Aorta (tissue), 5 donors: Measurements from ENCODE around the gene TMEM95. TPM values are rescaled to one million over a fixed set of nuclear protein-coding genes. Genes with fewer than 3 reads are reported as not detected.

ENCODE experiments used
- ATAC-seq: fragments of 200-7000 bp; cut with Tn5 transposase; one replicate; pipeline ENCODE4 v1.9.1; 2022; ENCODE audit warnings: moderate library complexity; ENCODE audit not compliant: low FRiP score
- DNase-seq, 2 donors: peaks; one replicate each; pipeline ENCODE4 v3.0.0-alpha.2; 2020
- H3K27ac ChIP-seq, 2 donors: one replicate each; pipeline ENCODE4 v1.5.1; 2013; ENCODE audit warnings: low read length in 2 of 2, mild to moderate bottlenecking in 2 of 2, moderate library complexity in 2 of 2, control low read depth in 1 of 2, inconsistent platforms in 1 of 2, low read depth in 1 of 2
- H3K27me3 ChIP-seq, 2 donors: one replicate each; pipeline ENCODE4 v1.6.1; 2013; ENCODE audit warnings: control low read depth in 1 of 2, low read length in 1 of 2, mild to moderate bottlenecking in 1 of 2, moderate library complexity in 1 of 2; ENCODE audit not compliant: insufficient read depth in 2 of 2, control insufficient read depth in 1 of 2
- H3K36me3 ChIP-seq, 2 donors: one replicate each; pipeline ENCODE4 v1.6.1; 2013; ENCODE audit warnings: control low read depth in 1 of 2, low read length in 1 of 2, mild to moderate bottlenecking in 1 of 2; ENCODE audit not compliant: insufficient read depth in 2 of 2, control insufficient read depth in 1 of 2
- H3K4me1 ChIP-seq, 2 donors: one replicate each; pipeline ENCODE4 v1.6.1; 2013; ENCODE audit warnings: low read length in 2 of 2, control low read depth in 1 of 2, mild to moderate bottlenecking in 1 of 2, moderate library complexity in 1 of 2; ENCODE audit not compliant: insufficient read depth in 2 of 2, control insufficient read depth in 1 of 2
- H3K4me3 ChIP-seq, 2 donors: one replicate each; pipeline ENCODE4 v1.5.1; 2013; ENCODE audit warnings: low read length in 2 of 2, control low read depth in 1 of 2, mild to moderate bottlenecking in 1 of 2
- H3K9me3 ChIP-seq: one replicate; pipeline ENCODE4 v1.6.1; 2013; ENCODE audit warnings: mild to moderate bottlenecking, low read length; ENCODE audit not compliant: control insufficient read depth
- WGBS, 2 donors: extraction: QIAGEN DNeasy Blood & Tissue Kit; methylation state at CpG; one replicate each; pipeline ENCODE4 v1.1.7; 2013; 5-methylcytosine and 5-hydroxymethylcytosine counted together
- intact Hi-C, 2 donors: fragments of 100-400 bp; cut with DNase I; formaldehyde crosslinking; loops; one replicate each; pipeline versions ENCODE4 v1.14.2 to v1.15.0; 2022
- long read RNA-seq, 2 donors: library from polyadenylated mRNA; unstranded; transcript quantifications; one replicate each; pipeline ENCODE4 v2.0.0, GENCODE V29; 2020 to 2021
- polyA plus RNA-seq, 2 donors: library from polyadenylated mRNA; stranded (reverse); fragments of 200-250 nt; gene quantifications; one replicate each; pipeline ENCODE4 v1.2.3, GENCODE V29; 2013
- total RNA-seq, 2 donors: library from RNA; stranded (reverse); fragmentation: NEBNext Ultra II Directional; extraction: Animal tissue kit (Norgen Biotek cat#: 25700); gene quantifications; one replicate each; pipeline ENCODE4 v1.2.1, GENCODE V29; 2021
- donor health status: healthy with polysubstance abuse.
- donor health status: Bipolar disorder and iron deficiency.
- donor health status: DM: no; HTN: no; CAD: no.
- donor health status: DM: no; HTN: no; CAD: no.
- donor health status: DM: yes; HTN: yes; CAD: no.

TMEM95 gene
- total RNA-seq (not detected), polyA plus RNA-seq (not detected)
- long read RNA-seq, donor 1 = 0 reads
- long read RNA-seq, donor 2 = 0 reads

GRCh38 chr17:7355053-7355452 is at the start of gene TMEM95:
TMEM95 (plus strand) TSS chr17:7355156; CDS start chr17:7355205, 49 bp downstream.
- no peak within 1 kb of the TSS for H3K4me3 ChIP-seq
- H3K27ac ChIP-seq = no peak within 1 kb of the TSS
- no peak for ATAC-seq
- no peak for DNase-seq
- H3K4me1 ChIP-seq = peaks cover 0 to 7% of the 10 kb centered on the region in 2 donors
- H3K9me3 ChIP-seq = no peaks in the 10 kb centered on the region
- H3K27me3 ChIP-seq = no peaks in the 10 kb centered on the region
- intact Hi-C loops = loop anchor here (5.0 to 10.0 kb wide), 4 partner anchors 37 to 210 kb away; partner anchors contain the start of genes FGF11 (in 1 of the 2), PLSCR3 (in 1 of the 2), SENP3 (in 1 of the 2) and TMEM102 (in 1 of the 2)
- H3K36me3 ChIP-seq = no peaks in the 10 kb centered on the region
- 19 to 33% methylated on average over 10 of the region's 10 CpGs for WGBS, 2 donors

- Histone ChIP-seq H3K27me3 (no peaks in the 10 kb centered on the region), H3K4me3 (peak within 1 kb of the TSS; percentile 59 to 92), H3K4me1 (no peaks in the 10 kb centered on the region), H3K27ac (peak within 1 kb of the TSS; percentile 71 to 74), H3K36me3 (peaks cover 0 to 4% of the 10 kb centered on the region in 2 donors), H3K9me3 (no peaks in the 10 kb centered on the region)
- intact Hi-C loops = no loop called here
- 0 to 1% methylated on average over 56 to 64 of the region's 64 CpGs for WGBS, 2 donors
- peak; percentile 100 for DNase-seq
- ATAC-seq = peak; percentile 97
Observed at GRCh38 chr17:7306911-7307685, 47.9 kb upstream of the TMEM95 start, which contains the start of gene EIF5A. EIF5A (plus strand) TSS chr17:7307628; CDS start chr17:7309636, 2,008 bp downstream.

GRCh38 chr17:7307686-7308624 is 47.0 kb upstream of the TMEM95 start:
- DNase-seq (peak in 1 of 2 donors; percentile 70), ATAC-seq (peak; percentile 1)
- Histone ChIP-seq H3K27ac (peak overlapping the region; percentile 71 to 74), H3K4me3 (peak overlapping the region; percentile 59 to 92), H3K36me3 (peaks cover 0 to 8% of the 10 kb centered on the region in 2 donors), H3K27me3 (no peaks in the 10 kb centered on the region), H3K4me1 (no peaks in the 10 kb centered on the region), H3K9me3 (no peaks in the 10 kb centered on the region)
- WGBS, 2 donors = 1% methylated on average over 64 to 104 of the region's 104 CpGs
- intact Hi-C loops = no loop called here

- 1 to 2% methylated on average over 13 to 14 of the region's 14 CpGs for WGBS, 2 donors
- Histone ChIP-seq H3K4me3 (peak overlapping the region; percentile 59 to 92), H3K36me3 (peaks cover 0 to 8% of the 10 kb centered on the region in 2 donors), H3K27me3 (no peaks in the 10 kb centered on the region), H3K4me1 (no peaks in the 10 kb centered on the region), H3K9me3 (no peaks in the 10 kb centered on the region), H3K27ac (peak overlapping the region; percentile 71 to 74)
- intact Hi-C loops = no loop called here
- DNase-seq (peak in 1 of 2 donors; percentile 82), ATAC-seq (no peak)
Observed at GRCh38 chr17:7308625-7309433, 46.1 kb upstream of the TMEM95 start.

GRCh38 chr17:7309628-7310027 is 45.3 kb upstream of the TMEM95 start:
- no peaks in the 10 kb centered on the region for H3K9me3 ChIP-seq
- no peaks in the 10 kb centered on the region for H3K4me1 ChIP-seq
- H3K4me3 ChIP-seq = no peak overlapping the region
- intact Hi-C loops = no loop called here
- H3K36me3 ChIP-seq = peaks cover 0 to 8% of the 10 kb centered on the region in 2 donors
- ATAC-seq (no peak), DNase-seq (no peak)
- no peaks in the 10 kb centered on the region for H3K27me3 ChIP-seq
- no peak overlapping the region for H3K27ac ChIP-seq
- WGBS, 2 donors = 90 to 93% methylated on average over 12 of the region's 12 CpGs

- ATAC-seq (no peak), DNase-seq (no peak)
- Histone ChIP-seq H3K4me1 (no peaks in the 10 kb centered on the region), H3K27me3 (no peaks in the 10 kb centered on the region), H3K4me3 (no peak overlapping the region), H3K27ac (no peak overlapping the region), H3K36me3 (peaks cover 0 to 8% of the 10 kb centered on the region in 2 donors), H3K9me3 (no peaks in the 10 kb centered on the region)
- intact Hi-C loops = no loop called here
- 75 to 80% methylated on average over 7 of the region's 7 CpGs for WGBS, 2 donors
Observed at GRCh38 chr17:7311110-7311705, 43.7 kb upstream of the TMEM95 start.

GRCh38 chr17:7312432-7313087 is 42.4 kb upstream of the TMEM95 start:
- DNase-seq (no peak), ATAC-seq (no peak)
- no peaks in the 10 kb centered on the region for H3K4me1 ChIP-seq
- H3K27ac ChIP-seq = no peak overlapping the region
- H3K9me3 ChIP-seq = no peaks in the 10 kb centered on the region
- no peak overlapping the region for H3K4me3 ChIP-seq
- peaks cover 0 to 8% of the 10 kb centered on the region in 2 donors for H3K36me3 ChIP-seq
- 80 to 85% methylated on average over 7 of the region's 7 CpGs for WGBS, 2 donors
- intact Hi-C loops = no loop called here
- H3K27me3 ChIP-seq = no peaks in the 10 kb centered on the region
